Ramos (cell line): ENCODE data around the gene KCNK18.
"Not testable (repeated sequence)": the region's sequence is repeated elsewhere in the genome, so short reads cannot be mapped to it uniquely, and the experiment has no call there.

Experiments
- in situ Hi-C: fragments of 300-500 bp; cut with MboI; formaldehyde crosslinking; loops from one replicate; pipeline ENCODE4 v1.14.3; 2022; ENCODE audit warnings: low sequenced_read_pairs; ENCODE audit not compliant: unreplicated experiment

KCNK18 gene

GRCh38 chr10:117216611-117217195 lies 19.4 kb downstream of the KCNK18 start:
- in situ Hi-C loops = loop anchor here (25.0 kb wide), 1 partner anchor 1021 kb away; no protein-coding TSS in a partner anchor

DNA sequence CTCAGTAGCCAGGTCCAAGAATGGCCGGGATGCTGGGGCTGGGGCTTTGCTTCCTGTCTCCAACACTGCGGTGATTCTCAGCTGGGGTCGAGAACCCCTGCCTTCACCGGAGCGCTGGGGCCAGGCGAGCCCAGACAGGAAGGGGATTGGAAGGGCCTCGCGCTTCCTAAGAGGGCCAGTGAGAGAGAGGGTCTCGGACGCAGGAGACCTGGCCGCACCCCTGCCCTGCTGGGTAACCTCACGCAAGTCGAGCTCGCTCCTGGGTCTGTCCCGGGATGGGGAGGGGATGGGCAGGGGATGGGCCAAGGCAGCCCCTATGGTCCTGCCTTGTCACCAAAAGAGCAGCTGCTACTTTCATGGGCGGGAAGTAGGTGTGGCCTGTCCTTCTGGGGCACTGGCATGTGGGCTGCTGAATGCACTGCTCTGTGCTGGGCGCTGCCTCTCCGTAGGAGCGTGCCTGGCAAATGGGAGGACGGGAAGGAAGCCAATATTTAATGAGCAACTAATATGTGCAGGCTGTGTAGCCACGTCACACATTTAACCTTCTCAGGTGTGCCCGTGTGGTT lies 20.0 kb downstream of the KCNK18 start:
- in situ Hi-C loops = loop anchor here (25.0 kb wide), 1 partner anchor 1020 kb away; no protein-coding TSS in a partner anchor

GRCh38 chr10:117218654-117219053 lies 21.4 kb downstream of the KCNK18 start:
- in situ Hi-C loops = loop anchor here (25.0 kb wide), 1 partner anchor 1019 kb away; no protein-coding TSS in a partner anchor

DNA sequence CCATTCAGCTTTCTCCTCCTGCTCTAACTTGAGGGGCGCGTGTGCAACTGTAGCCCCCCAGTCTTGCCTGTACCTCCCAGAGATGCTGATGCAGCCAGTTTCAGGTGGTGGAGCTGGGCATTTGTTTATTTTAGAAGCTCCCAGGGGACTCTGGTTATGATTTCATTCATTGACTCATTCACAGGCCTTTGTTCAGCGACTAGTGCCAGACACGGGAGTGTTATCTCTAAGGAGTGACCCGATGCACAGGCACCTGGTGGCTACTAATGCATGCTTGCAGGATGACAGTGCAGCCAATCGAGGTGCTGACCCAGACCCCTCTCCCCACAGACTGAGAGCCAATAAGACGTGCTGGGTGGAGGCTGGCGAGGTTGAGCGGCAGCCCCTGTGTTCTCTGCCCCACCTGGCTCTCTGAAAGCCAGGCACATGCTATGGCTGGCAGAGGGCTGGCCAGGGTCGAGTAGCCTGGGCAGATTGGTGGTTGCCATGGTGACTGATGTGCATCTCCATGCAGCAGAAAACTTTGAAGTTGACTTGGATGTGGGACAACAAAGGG lies 23.9 kb downstream of the KCNK18 start:
- in situ Hi-C loops = loop anchor here (25.0 kb wide), 1 partner anchor 1016 kb away; no protein-coding TSS in a partner anchor

DNA sequence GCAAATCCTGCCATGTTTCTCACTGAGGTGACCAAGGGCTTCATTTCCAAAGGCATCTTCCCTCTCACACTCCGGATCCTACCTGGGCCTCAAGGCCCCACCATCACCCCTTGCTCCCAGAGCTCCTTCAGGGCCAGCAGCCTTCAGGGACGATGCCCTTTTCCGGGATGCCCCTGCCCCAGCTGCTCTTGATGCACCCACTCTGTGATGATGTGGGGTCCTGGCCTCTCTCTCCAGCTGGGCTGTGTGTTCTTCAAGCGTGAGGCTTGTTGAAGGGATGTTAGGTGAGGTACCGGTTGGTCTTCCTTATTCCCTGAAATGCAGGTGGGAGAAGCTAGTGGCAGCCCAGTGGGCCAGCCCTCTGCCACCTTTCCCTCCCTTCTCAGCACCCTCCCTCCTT lies 25.3 kb downstream of the KCNK18 start:
- in situ Hi-C loops = loop anchor here (25.0 kb wide), 1 partner anchor 1015 kb away; no protein-coding TSS in a partner anchor

GRCh38 chr10:117222976-117223692 lies 25.8 kb downstream of the KCNK18 start:
- in situ Hi-C loops = loop anchor here (25.0 kb wide), 1 partner anchor 1014 kb away; no protein-coding TSS in a partner anchor

- in situ Hi-C loops = loop anchor here (25.0 kb wide), 1 partner anchor 1013 kb away; no protein-coding TSS in a partner anchor
Observed at GRCh38 chr10:117223693-117224430, 26.6 kb downstream of the KCNK18 start.

DNA sequence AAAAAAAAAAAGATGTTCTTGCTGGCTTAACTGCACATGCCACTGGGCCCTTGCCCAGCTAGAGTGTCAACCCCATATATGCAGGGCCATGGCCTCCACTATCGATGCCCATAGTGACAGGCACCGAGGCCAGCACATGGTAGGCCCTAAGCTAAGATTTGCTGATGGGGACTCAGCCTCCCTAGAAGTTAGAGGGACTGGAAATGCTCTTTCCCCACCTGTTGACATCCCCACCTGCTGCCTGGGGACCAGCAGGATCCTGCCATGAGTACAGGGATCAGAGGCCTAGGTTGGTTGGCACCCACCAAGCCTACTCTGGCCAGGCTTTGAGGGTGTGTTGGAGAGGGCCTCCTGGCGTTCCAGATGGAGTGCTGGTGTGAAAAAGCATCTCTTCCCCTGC lies 27.6 kb downstream of the KCNK18 start:
- in situ Hi-C loops = loop anchor here (25.0 kb wide), 1 partner anchor 1012 kb away; no protein-coding TSS in a partner anchor

GRCh38 chr10:117226813-117227451 lies 29.6 kb downstream of the KCNK18 start:
- in situ Hi-C loops = no loop called here

DNA sequence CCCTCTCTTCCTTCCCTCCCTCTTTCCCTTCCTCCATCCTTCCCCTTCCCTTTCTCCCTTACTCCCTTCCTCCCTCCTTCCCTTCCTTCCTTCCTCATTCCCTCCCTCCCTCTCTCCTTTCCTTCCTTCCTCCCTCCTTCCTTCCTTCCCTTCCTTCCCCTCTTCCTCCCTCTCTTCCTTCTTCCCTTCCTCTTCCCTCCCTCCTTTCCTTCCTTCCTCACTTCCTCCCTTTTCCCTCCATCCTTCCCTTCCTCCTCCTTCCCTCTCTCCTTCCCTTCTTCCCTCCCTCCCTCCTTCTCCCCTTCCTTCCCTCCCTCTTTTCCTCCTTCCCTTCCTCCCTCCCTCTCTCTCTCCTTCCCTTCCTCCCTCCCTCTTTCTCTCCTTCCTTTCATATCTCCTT lies 30.9 kb downstream of the KCNK18 start:
- in situ Hi-C loops = no loop called here

DNA sequence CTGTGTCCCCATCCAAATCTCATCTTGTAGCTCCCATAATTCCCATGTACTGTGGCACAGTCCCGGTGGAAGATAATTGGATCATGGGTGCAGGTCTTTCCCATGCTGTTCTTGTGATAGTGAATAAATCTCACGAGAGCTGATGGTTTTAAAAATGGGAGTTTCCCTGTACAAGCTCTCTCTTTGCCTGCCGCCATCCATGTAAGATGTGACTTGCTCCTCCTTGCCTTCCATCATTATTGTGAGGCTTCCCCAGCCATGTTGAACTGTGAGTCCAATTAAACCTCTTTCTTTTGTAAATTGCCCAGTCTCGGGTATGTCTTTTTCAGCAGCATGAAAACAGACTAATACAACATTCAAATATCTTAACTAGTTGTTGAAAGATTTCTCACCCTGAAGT lies 32.8 kb downstream of the KCNK18 start:
- in situ Hi-C loops = not testable (repeated sequence)

DNA sequence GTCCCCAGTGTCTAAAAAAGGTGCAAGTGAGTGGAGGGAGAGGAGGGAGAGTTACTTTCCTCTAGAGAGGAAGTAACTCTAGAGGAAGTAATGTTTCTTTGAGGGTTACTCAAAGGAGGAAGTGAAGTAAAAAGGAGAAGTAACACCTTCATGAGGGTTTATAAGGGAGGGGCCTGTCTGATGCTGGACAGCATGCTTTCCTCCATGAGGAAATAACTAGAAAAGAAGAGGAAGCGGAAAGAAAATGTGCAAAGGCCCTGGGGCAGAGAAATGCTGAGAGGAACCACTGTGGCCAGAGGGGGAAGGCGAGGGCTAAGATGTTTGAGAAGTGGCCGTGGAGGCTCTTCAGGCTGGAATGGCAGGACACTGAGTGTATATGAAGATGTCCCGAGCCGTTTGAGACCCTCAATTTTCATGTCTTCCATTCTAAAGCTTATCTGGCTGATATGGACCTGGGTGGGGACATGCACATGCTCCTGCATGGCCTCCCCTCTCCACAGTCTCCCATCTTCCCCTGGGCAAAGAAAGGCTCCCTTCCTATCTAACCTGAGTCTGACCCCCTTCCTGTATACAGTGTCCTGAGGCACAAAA lies 40.2 kb downstream of the KCNK18 start:
- in situ Hi-C loops = no loop called here

DNA sequence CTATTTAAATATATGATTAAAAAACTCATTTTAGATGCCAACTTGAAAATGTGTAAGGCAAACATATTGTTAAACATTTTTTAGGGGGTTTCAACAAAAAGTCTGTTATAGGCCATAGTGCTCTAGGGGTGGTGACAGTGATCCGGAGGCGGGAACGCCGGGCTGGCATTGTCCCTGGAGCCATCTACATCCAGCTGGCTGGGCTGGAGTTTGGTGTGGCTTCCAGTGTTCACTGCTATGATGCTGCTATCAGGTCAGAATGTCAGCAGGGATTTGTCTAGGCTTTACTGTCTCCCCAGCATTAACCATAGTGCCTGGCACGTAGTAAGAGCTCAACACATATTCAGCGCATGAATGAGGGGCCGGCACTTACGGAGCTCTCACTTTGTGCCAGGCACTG lies 41.8 kb downstream of the KCNK18 start:
- in situ Hi-C loops = no loop called here

GRCh38 chr10:117239721-117240620 lies 42.7 kb downstream of the KCNK18 start:
- in situ Hi-C loops = no loop called here

DNA sequence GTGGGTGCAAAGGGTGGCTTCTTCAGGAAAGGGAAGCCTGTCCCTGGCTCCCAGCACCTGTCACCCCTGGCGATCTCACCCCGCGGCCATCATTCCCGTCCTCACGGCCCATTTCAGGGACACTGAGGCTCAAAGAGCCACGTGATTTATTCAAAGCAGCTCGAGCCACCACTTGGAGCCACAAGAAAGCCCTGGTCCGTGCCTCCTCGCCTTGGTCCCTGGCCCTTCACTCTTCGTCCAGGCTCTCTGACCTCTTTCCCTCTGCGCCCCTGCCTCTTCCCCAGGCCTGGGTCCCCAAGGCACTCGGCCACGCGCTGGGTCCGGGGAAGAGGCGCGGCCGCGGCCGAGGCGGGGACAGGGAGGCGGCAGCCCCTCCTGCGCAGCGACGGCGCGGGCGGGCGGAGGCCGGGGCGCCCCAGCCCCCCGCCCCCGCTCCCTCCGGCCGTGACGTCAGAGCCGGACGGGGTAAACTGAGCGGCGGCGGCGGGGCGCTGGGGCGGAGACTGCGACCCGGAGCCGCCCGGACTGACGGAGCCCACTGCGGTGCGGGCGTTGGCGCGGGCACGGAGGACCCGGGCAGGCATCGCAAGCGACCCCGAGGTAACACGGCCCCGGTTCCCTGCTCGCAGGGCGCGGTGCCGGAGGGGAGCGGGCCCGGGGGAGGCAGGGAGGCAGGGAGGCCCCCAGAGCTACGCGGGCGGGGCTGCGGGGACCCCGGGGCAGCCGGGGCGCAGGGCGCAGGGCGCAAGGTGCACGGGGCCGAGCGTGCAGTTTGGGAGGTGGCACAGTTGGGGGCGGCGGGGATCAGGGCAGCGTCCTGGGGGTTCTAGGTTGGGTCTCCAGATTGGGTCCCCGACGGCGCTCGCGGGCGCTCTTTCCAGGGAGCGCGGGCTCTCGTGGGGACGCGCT lies 43.6 kb downstream of the KCNK18 start, which contains the start of gene SLC18A2:
Gene SLC18A2, plus strand, starts transcription at position 494 of the 909 bp plus-strand sequence. CDS start 580 bp downstream, outside the sequence.
- in situ Hi-C loops = no loop called here

- in situ Hi-C loops = no loop called here
Observed at GRCh38 chr10:117241541-117242462, 44.5 kb downstream of the KCNK18 start.
